H7 (cell line): ENCODE results near the gene RNF212. TPM values are rescaled to one million over a fixed set of nuclear protein-coding genes. Genes with fewer than 3 reads are reported as not detected.

Experiments
- DNase-seq: peaks from one replicate; pipeline ENCODE4 v3.0.0; 2012
- H3K27me3 ChIP-seq: 2 replicates; pipeline ENCODE4 v1.6.0; 2011; ENCODE audit warnings: mild to moderate bottlenecking, low read length; ENCODE audit not compliant: control insufficient read depth, insufficient read depth
- H3K36me3 ChIP-seq: replicated peaks from 2 replicates; pipeline ENCODE4 v1.5.1; 2011; ENCODE audit warnings: low read length; ENCODE audit not compliant: control insufficient read depth, insufficient read depth
- H3K4me3 ChIP-seq: 2 replicates; pipeline ENCODE4 v1.5.1; 2011; ENCODE audit warnings: low read depth, mild to moderate bottlenecking, control low read depth, low read length, moderate library complexity; ENCODE audit not compliant: insufficient read depth
- total RNA-seq: library from RNA; depleted of rRNA; stranded (reverse); fragments of >200 nt; shearing (Covaris generic); gene quantifications from 2 replicates; pipeline ENCODE4 v1.2.3, GENCODE V29; 2014

Gene RNF212
- total RNA-seq, 1 experiment from 2014 or later = 59.8 TPM

GRCh38 chr4:1039493-1040343 lies 73.6 kb downstream of the RNF212 start:
- peaks cover 2% of the 10 kb centered on the region; the same call in 1 of the 2 replicates for H3K27me3 ChIP-seq
- peak; percentile 91 for DNase-seq
- no peaks in the 10 kb centered on the region for H3K36me3 ChIP-seq
- H3K4me3 ChIP-seq = no peak overlapping the region

GRCh38 chr4:1038948-1039492 lies 74.3 kb downstream of the RNF212 start:
- H3K36me3 ChIP-seq = no peaks in the 10 kb centered on the region
- peaks cover 2% of the 10 kb centered on the region; the same call in 1 of the 2 replicates for H3K27me3 ChIP-seq
- H3K4me3 ChIP-seq = no peak overlapping the region
- DNase-seq = no peak

- DNase-seq = no peak
- no peaks in the 10 kb centered on the region for H3K36me3 ChIP-seq
- no peaks in the 10 kb centered on the region for H3K27me3 ChIP-seq
- no peak overlapping the region for H3K4me3 ChIP-seq
Measured at GRCh38 chr4:1036976-1037810, 76.2 kb downstream of the RNF212 start.

GRCh38 chr4:1036095-1036494 lies 77.3 kb downstream of the RNF212 start:
- DNase-seq = no peak
- no peaks in the 10 kb centered on the region for H3K27me3 ChIP-seq
- no peak overlapping the region for H3K4me3 ChIP-seq
- H3K36me3 ChIP-seq = no peaks in the 10 kb centered on the region

GRCh38 chr4:1035510-1035909 lies 77.9 kb downstream of the RNF212 start:
- Histone ChIP-seq H3K27me3 (no peaks in the 10 kb centered on the region), H3K4me3 (no peak overlapping the region), H3K36me3 (no peaks in the 10 kb centered on the region)
- DNase-seq = no peak

- H3K36me3 ChIP-seq = no peaks in the 10 kb centered on the region
- no peaks in the 10 kb centered on the region for H3K27me3 ChIP-seq
- no peak overlapping the region for H3K4me3 ChIP-seq
- DNase-seq = no peak
Measured at GRCh38 chr4:1033840-1034551, 79.4 kb downstream of the RNF212 start.

- no peak for DNase-seq
- Histone ChIP-seq H3K27me3 (no peaks in the 10 kb centered on the region), H3K36me3 (no peaks in the 10 kb centered on the region), H3K4me3 (no peak overlapping the region)
Measured at GRCh38 chr4:1032861-1033260, 80.5 kb downstream of the RNF212 start.

- DNase-seq = peak; percentile 94
- no peaks in the 10 kb centered on the region for H3K27me3 ChIP-seq
- H3K36me3 ChIP-seq = no peaks in the 10 kb centered on the region
- H3K4me3 ChIP-seq = no peak overlapping the region
Measured at GRCh38 chr4:1031956-1032795, 81.2 kb downstream of the RNF212 start.

GRCh38 chr4:1031346-1031745 lies 82.0 kb downstream of the RNF212 start:
- no peak overlapping the region for H3K4me3 ChIP-seq
- H3K36me3 ChIP-seq = no peaks in the 10 kb centered on the region
- DNase-seq = no peak
- no peaks in the 10 kb centered on the region for H3K27me3 ChIP-seq

- no peak overlapping the region for H3K4me3 ChIP-seq
- DNase-seq = no peak
- H3K36me3 ChIP-seq = peaks cover 5% of the 10 kb centered on the region
- H3K27me3 ChIP-seq = no peaks in the 10 kb centered on the region
Measured at GRCh38 chr4:1030559-1030958, 82.8 kb downstream of the RNF212 start.

GRCh38 chr4:1030031-1030430 lies 83.3 kb downstream of the RNF212 start:
- no peaks in the 10 kb centered on the region for H3K27me3 ChIP-seq
- H3K36me3 ChIP-seq = peaks cover 8% of the 10 kb centered on the region
- peak; percentile 94 for DNase-seq
- H3K4me3 ChIP-seq = no peak overlapping the region

GRCh38 chr4:1029529-1029928 lies 83.8 kb downstream of the RNF212 start:
- H3K4me3 ChIP-seq = no peak overlapping the region
- H3K36me3 ChIP-seq = peaks cover 8% of the 10 kb centered on the region
- no peak for DNase-seq
- no peaks in the 10 kb centered on the region for H3K27me3 ChIP-seq

- DNase-seq = no peak
- no peaks in the 10 kb centered on the region for H3K27me3 ChIP-seq
- H3K36me3 ChIP-seq = peaks cover 8% of the 10 kb centered on the region
- no peak overlapping the region for H3K4me3 ChIP-seq
Measured at GRCh38 chr4:1028574-1029220, 84.7 kb downstream of the RNF212 start.
